Vagina (tissue), 2 donors: ENCODE measurements around the gene LHPP. TPM values are rescaled to one million over a fixed set of nuclear protein-coding genes. Genes with fewer than 3 reads are reported as not detected.

Source experiments
- DNase-seq, 2 donors: peaks; one replicate each; pipeline ENCODE4 v3.0.0-alpha.2; 2017; ENCODE audit errors: extremely low spot score in 2 of 2
- H3K27ac ChIP-seq: fragments of 200-600 bp; sonication (generic); one replicate; pipeline ENCODE4 v1.5.1; 2019
- H3K27me3 ChIP-seq: fragments of 200-600 bp; sonication (generic); one replicate; pipeline ENCODE4 v1.5.1; 2019
- H3K36me3 ChIP-seq, 2 donors: fragments of 200-600 bp; sonication (generic); one replicate each; pipeline ENCODE4 v1.5.1; 2017 to 2019
- H3K4me1 ChIP-seq: fragments of 200-600 bp; sonication (generic); one replicate; pipeline ENCODE4 v1.5.1; 2019
- H3K4me3 ChIP-seq, 2 donors: fragments of 200-600 bp; sonication (generic); 1 replicate in 1 of 2; 2 replicates in 1 of 2; pipeline ENCODE4 v1.5.1; 2016 to 2019
- H3K9me3 ChIP-seq: fragments of 200-600 bp; sonication (generic); one replicate; pipeline ENCODE4 v1.5.1; 2019
- POLR2A ChIP-seq, 2 donors: fragments of 450-650 bp; IDR thresholded peaks; one replicate each; pipeline ENCODE4 v1.6.1; 2017; ENCODE audit warnings: antibody characterized with exemption in 2 of 2, mild to moderate bottlenecking in 2 of 2, moderate library complexity in 2 of 2
- POLR2AphosphoS5 ChIP-seq, 2 donors: sonication (generic); formaldehyde crosslinking; IDR thresholded peaks; one replicate each; pipeline ENCODE4 v1.9.0; 2017; ENCODE audit warnings: antibody characterized with exemption in 2 of 2, mild to moderate bottlenecking in 2 of 2, low read depth in 1 of 2; ENCODE audit not compliant: insufficient read depth in 1 of 2
- intact Hi-C: fragments of 100-400 bp; cut with DNase I; formaldehyde crosslinking; loops from one replicate; pipeline ENCODE4 v1.15.1; 2023
- total RNA-seq: library from RNA; depleted of rRNA; stranded (reverse); fragments of >200 nt; gene quantifications from one replicate; pipeline ENCODE4 v1.2.3, GENCODE V29; 2016
- TF ChIP-seq, protein P1 (sequence below), 3 experiments: fragments of 450-650 bp in 2 of 3; fragments of 200-600 bp in 1 of 3; sonication (generic) in 1 of 3; IDR thresholded peaks; one replicate each; pipeline ENCODE4 v1.5.1; 2017 to 2019; ENCODE audit warnings: antibody characterized with exemption in 3 of 3, mild to moderate bottlenecking in 2 of 3, moderate library complexity in 2 of 3

LHPP gene
- total RNA-seq, 1 donor from 2014 or later, result 20.1 TPM

- Histone ChIP-seq H3K27me3 (no peaks in the 10 kb centered on the region), H3K4me1 (no peaks in the 10 kb centered on the region), H3K36me3 (no peaks in the 10 kb centered on the region), H3K9me3 (no peaks in the 10 kb centered on the region), H3K4me3 (no peak overlapping the region), H3K27ac (no peak overlapping the region)
- DNase-seq, result no peak
- intact Hi-C loops, result no loop called here
- TF ChIP-seq POLR2A (IDR thresholded peaks at IDR 0.05) (no peak), POLR2AphosphoS5 (IDR thresholded peaks at IDR 0.05; ENCODE audit: insufficient read depth in 1 of 2, low read depth in 1 of 2) (no peak)
- TF ChIP-seq, protein P1, sequence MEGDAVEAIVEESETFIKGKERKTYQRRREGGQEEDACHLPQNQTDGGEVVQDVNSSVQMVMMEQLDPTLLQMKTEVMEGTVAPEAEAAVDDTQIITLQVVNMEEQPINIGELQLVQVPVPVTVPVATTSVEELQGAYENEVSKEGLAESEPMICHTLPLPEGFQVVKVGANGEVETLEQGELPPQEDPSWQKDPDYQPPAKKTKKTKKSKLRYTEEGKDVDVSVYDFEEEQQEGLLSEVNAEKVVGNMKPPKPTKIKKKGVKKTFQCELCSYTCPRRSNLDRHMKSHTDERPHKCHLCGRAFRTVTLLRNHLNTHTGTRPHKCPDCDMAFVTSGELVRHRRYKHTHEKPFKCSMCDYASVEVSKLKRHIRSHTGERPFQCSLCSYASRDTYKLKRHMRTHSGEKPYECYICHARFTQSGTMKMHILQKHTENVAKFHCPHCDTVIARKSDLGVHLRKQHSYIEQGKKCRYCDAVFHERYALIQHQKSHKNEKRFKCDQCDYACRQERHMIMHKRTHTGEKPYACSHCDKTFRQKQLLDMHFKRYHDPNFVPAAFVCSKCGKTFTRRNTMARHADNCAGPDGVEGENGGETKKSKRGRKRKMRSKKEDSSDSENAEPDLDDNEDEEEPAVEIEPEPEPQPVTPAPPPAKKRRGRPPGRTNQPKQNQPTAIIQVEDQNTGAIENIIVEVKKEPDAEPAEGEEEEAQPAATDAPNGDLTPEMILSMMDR (IDR thresholded peaks at IDR 0.05), result no peak
These were observed 88.8 kb downstream of the LHPP start for GRCh38 chr10:124550293-124551034.

- Histone ChIP-seq H3K4me3 (no peak overlapping the region), H3K27ac (no peak overlapping the region), H3K4me1 (no peaks in the 10 kb centered on the region), H3K9me3 (no peaks in the 10 kb centered on the region), H3K27me3 (no peaks in the 10 kb centered on the region), H3K36me3 (no peaks in the 10 kb centered on the region)
- intact Hi-C loops, result no loop called here
- no peak for DNase-seq
- TF ChIP-seq POLR2A (IDR thresholded peaks at IDR 0.05) (no peak), POLR2AphosphoS5 (IDR thresholded peaks at IDR 0.05; ENCODE audit: insufficient read depth in 1 of 2, low read depth in 1 of 2) (no peak)
- TF ChIP-seq, protein P1 (IDR thresholded peaks at IDR 0.05), result no peak
These were observed 89.5 kb downstream of the LHPP start for GRCh38 chr10:124551097-124551496.

GRCh38 chr10:124551755-124552154, 90.1 kb downstream of the LHPP start:
- Histone ChIP-seq H3K4me1 (no peaks in the 10 kb centered on the region), H3K4me3 (no peak overlapping the region), H3K9me3 (no peaks in the 10 kb centered on the region), H3K27me3 (no peaks in the 10 kb centered on the region), H3K27ac (no peak overlapping the region), H3K36me3 (no peaks in the 10 kb centered on the region)
- no peak for TF ChIP-seq POLR2AphosphoS5 (IDR thresholded peaks at IDR 0.05; ENCODE audit: insufficient read depth in 1 of 2, low read depth in 1 of 2)
- TF ChIP-seq, protein P1 (IDR thresholded peaks at IDR 0.05), result no peak
- TF ChIP-seq POLR2A (IDR thresholded peaks at IDR 0.05), result no peak
- intact Hi-C loops, result no loop called here
- DNase-seq, result no peak

DNA sequence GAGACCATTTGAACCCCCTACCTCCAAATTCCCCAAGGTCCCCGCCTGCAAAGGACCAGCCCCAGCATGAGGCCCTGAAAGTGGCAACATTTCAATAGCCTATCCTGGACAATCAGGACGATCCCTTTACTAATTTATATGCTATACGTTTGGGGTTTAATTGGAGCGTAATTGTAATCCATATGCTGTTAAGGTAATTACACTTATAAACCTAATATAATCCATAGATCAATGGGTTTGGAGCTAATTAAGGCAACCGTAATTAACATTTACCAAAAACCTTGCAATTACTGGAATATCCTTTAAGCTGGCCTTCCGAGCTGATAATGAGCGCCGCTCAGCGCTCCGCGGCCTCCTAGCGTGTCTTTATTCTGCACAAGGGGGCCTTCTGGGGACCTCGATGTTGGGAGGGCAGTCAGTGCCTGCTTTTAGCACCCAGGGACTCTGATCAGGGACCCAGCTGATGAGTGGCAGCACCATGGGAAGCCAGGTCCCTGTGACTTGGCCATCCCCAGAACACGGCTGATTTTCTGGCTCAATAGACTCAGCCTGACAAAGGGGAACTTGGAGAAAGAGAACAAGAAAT, 91.2 kb downstream of the LHPP start:
- no peaks in the 10 kb centered on the region for H3K36me3 ChIP-seq
- intact Hi-C loops, result no loop called here
- TF ChIP-seq, protein P1 (IDR thresholded peaks at IDR 0.05), result no peak
- TF ChIP-seq POLR2A (IDR thresholded peaks at IDR 0.05) (no peak), POLR2AphosphoS5 (IDR thresholded peaks at IDR 0.05; ENCODE audit: insufficient read depth in 1 of 2, low read depth in 1 of 2) (no peak)

More for the DNA sequence above, 91.2 kb downstream of the LHPP start:
- Histone ChIP-seq H3K4me3 (no peak overlapping the region), H3K9me3 (no peaks in the 10 kb centered on the region), H3K27ac (no peak overlapping the region), H3K27me3 (no peaks in the 10 kb centered on the region), H3K4me1 (peaks cover 5% of the 10 kb centered on the region)
- DNase-seq, result no peak
